Stomach (tissue), 9 donors: Measurements from ENCODE around the gene SMARCC1. TPM values are rescaled to one million over a fixed set of nuclear protein-coding genes. Genes with fewer than 3 reads are reported as not detected.
A peak's percentile ranks its signal among the peaks of the same experiment; 100 is the strongest.

Experiments
- DNase-seq, 2 donors: peaks; one replicate each; pipeline versions ENCODE4 v3.0.0 to v3.0.0-alpha.2; 2013 to 2019
- H3K27ac ChIP-seq, 5 donors: fragments of 200-600 bp in 4 of 5; sonication (generic) in 4 of 5; one replicate each; pipeline ENCODE4 v1.5.1; 2013 to 2019; ENCODE audit warnings: mild to moderate bottlenecking in 1 of 5, moderate library complexity in 1 of 5
- H3K27me3 ChIP-seq, 3 donors: fragments of 200-600 bp; sonication (generic); one replicate each; pipeline ENCODE4 v1.5.1; 2017 to 2019; ENCODE audit warnings: mixed run types in 1 of 3
- H3K36me3 ChIP-seq, 4 donors: fragments of 200-600 bp; sonication (generic); 1 replicate in 3 of 4; 2 replicates in 1 of 4; pipeline ENCODE4 v1.5.1; 2016 to 2019
- H3K4me1 ChIP-seq, 4 donors: fragments of 200-600 bp; sonication (generic); one replicate each; pipeline ENCODE4 v1.5.1; 2016 to 2019
- H3K4me3 ChIP-seq, 4 donors: fragments of 200-600 bp; sonication (generic) in 3 of 4; one replicate each; pipeline ENCODE4 v1.5.1; 2016 to 2019; ENCODE audit warnings: mild to moderate bottlenecking in 1 of 4
- H3K9me3 ChIP-seq, 4 donors: fragments of 200-600 bp; sonication (generic); one replicate each; pipeline ENCODE4 v1.5.1; 2016 to 2019
- CTCF ChIP-seq, 7 experiments: fragments of 450-650 bp in 4 of 7; fragments of 200-600 bp in 3 of 7; sonication (generic) in 3 of 7; IDR thresholded peaks; one replicate each; pipeline ENCODE4 v1.5.1; 2016 to 2019; ENCODE audit warnings: antibody characterized with exemption in 7 of 7, control low read depth in 2 of 7, mild to moderate bottlenecking in 1 of 7
- EP300 ChIP-seq: sonication (generic); formaldehyde crosslinking; IDR thresholded peaks from one replicate; pipeline ENCODE4 v1.6.1; 2017; ENCODE audit warnings: antibody characterized with exemption
- POLR2A ChIP-seq, 4 donors: fragments of 450-650 bp; IDR thresholded peaks; one replicate each; pipeline ENCODE4 v1.6.1; 2016; ENCODE audit warnings: antibody characterized with exemption in 4 of 4, control low read depth in 2 of 4, mild to moderate bottlenecking in 1 of 4, moderate library complexity in 1 of 4
- POLR2AphosphoS5 ChIP-seq, 3 donors: sonication (generic); formaldehyde crosslinking; IDR thresholded peaks; one replicate each; pipeline ENCODE4 v1.6.1; 2016; ENCODE audit warnings: antibody characterized with exemption in 3 of 3
- WGBS, 5 donors: extraction: QIAGEN DNeasy Blood & Tissue Kit in 3 of 5; methylation state at CpG; one replicate each; pipeline versions ENCODE4 v1.1.5 to v1.1.7; 2013 to 2018; 5-methylcytosine and 5-hydroxymethylcytosine counted together
- intact Hi-C: fragments of 100-400 bp; cut with DNase I; formaldehyde crosslinking; loops from one replicate; pipeline ENCODE4 v1.15.1; 2023; ENCODE audit warnings: low total_unique reads
- polyA plus RNA-seq, 3 donors: library from polyadenylated mRNA; stranded (reverse); fragments of 200-250 nt; gene quantifications; one replicate each; pipeline ENCODE4 v1.2.3, GENCODE V29; 2013
- total RNA-seq, 5 donors: library from RNA; depleted of rRNA; stranded (reverse); fragments of >200 nt; gene quantifications; one replicate each; pipeline versions ENCODE4 v1.1.0 to v1.2.3, GENCODE V29; 2014 to 2016
- donor health status: healthy with polysubstance abuse.
- donor health status: Bipolar disorder and iron deficiency.
- donor health status: healthy.

Gene SMARCC1
- total and polyA plus RNA-seq, 8 donors: 8.6 to 64.3 (median 27.3) TPM

- no peak for DNase-seq
- no peaks in the 10 kb centered on the region for H3K4me1 ChIP-seq
- WGBS, 5 donors: 89 to 95% (median 93%) methylated on average over 6 to 7 of the region's 7 CpGs
- no peak overlapping the region for H3K27ac ChIP-seq
- no peaks in the 10 kb centered on the region for H3K9me3 ChIP-seq
- H3K27me3 ChIP-seq: no peaks in the 10 kb centered on the region
- TF ChIP-seq POLR2A (IDR thresholded peaks at IDR 0.05) (no peak), EP300 (no peak), POLR2AphosphoS5 (IDR thresholded peaks at IDR 0.05) (no peak), CTCF (IDR thresholded peaks at IDR 0.05) (no peak)
- no peak overlapping the region for H3K4me3 ChIP-seq
- H3K36me3 ChIP-seq: peaks cover 0 to 97% (median 92%) of the 10 kb centered on the region in 4 donors
- intact Hi-C loops: no loop called here
Observed at GRCh38 chr3:47817609-47818008, 35.9 kb upstream of the SMARCC1 start.

GRCh38 chr3:47813551-47814177, 32.0 kb upstream of the SMARCC1 start:
- TF ChIP-seq CTCF (IDR thresholded peaks at IDR 0.05): no peak
- no peak for TF ChIP-seq POLR2AphosphoS5 (IDR thresholded peaks at IDR 0.05)
- no peak for TF ChIP-seq EP300
- no peak for TF ChIP-seq POLR2A (IDR thresholded peaks at IDR 0.05)
- peaks cover 22 to 98% (median 95%) of the 10 kb centered on the region in 4 donors for H3K36me3 ChIP-seq
- no peak overlapping the region for H3K4me3 ChIP-seq
- H3K27me3 ChIP-seq: no peaks in the 10 kb centered on the region
- H3K9me3 ChIP-seq: no peaks in the 10 kb centered on the region
- intact Hi-C loops: no loop called here
- H3K4me1 ChIP-seq: no peaks in the 10 kb centered on the region
- no peak overlapping the region for H3K27ac ChIP-seq
- DNase-seq: no peak
- WGBS, 5 donors: 75 to 86% (median 79%) methylated on average over 8 of the region's 8 CpGs

- H3K4me1 ChIP-seq: peaks cover 14 to 29% (median 24%) of the 10 kb centered on the region in 4 donors
- peaks cover 26 to 44% (median 42%) of the 10 kb centered on the region in 4 donors for H3K36me3 ChIP-seq
- DNase-seq: no peak
- intact Hi-C loops: no loop called here
- H3K4me3 ChIP-seq: no peak overlapping the region
- 69 to 88% (median 82%) methylated on average over 1 of the region's 1 CpG for WGBS, 5 donors
- TF ChIP-seq EP300: no peak
- TF ChIP-seq POLR2A (IDR thresholded peaks at IDR 0.05): no peak
- TF ChIP-seq POLR2AphosphoS5 (IDR thresholded peaks at IDR 0.05): no peak
- TF ChIP-seq CTCF (IDR thresholded peaks at IDR 0.05): no peak
- H3K27me3 ChIP-seq: no peaks in the 10 kb centered on the region
- no peaks in the 10 kb centered on the region for H3K9me3 ChIP-seq
- no peak overlapping the region for H3K27ac ChIP-seq
Observed at GRCh38 chr3:47804577-47804976, 22.9 kb upstream of the SMARCC1 start.

- DNase-seq: no peak
- Histone ChIP-seq H3K9me3 (no peaks in the 10 kb centered on the region), H3K4me1 (peaks cover 14 to 29% (median 24%) of the 10 kb centered on the region in 4 donors), H3K36me3 (peaks cover 21 to 34% (median 33%) of the 10 kb centered on the region in 4 donors), H3K27me3 (no peaks in the 10 kb centered on the region), H3K27ac (peak overlapping the region; percentile 98 to 99 (median 98)), H3K4me3 (peak overlapping the region; percentile 77 to 92 (median 84))
- intact Hi-C loops: no loop called here
- WGBS, 5 donors: 0 to 1% (median 0%) methylated on average over 11 to 20 of the region's 20 CpGs
- TF ChIP-seq CTCF (IDR thresholded peaks at IDR 0.05) (no peak), EP300 (no peak), POLR2AphosphoS5 (IDR thresholded peaks at IDR 0.05) (no peak), POLR2A (IDR thresholded peaks at IDR 0.05) (no peak)
Observed at GRCh38 chr3:47803480-47804025, 21.9 kb upstream of the SMARCC1 start.
